SU-DHL-6 (cell line): ENCODE measurements around the gene RTN4R.

Experiments
- EZH2phosphoT487 ChIP-seq: fragments of 200-600 bp; sonication (generic), shearing (Covaris generic); conservative IDR thresholded peaks from 2 replicates; pipeline ENCODE4 v1.6.1; 2018; ENCODE audit warnings: mild to moderate bottlenecking, antibody characterized with exemption, low read length, moderate library complexity, mixed read lengths
- TF ChIP-seq, protein P1 (sequence below): fragments of 200-600 bp; sonication (generic); IDR thresholded peaks from one replicate; pipeline ENCODE4 v1.5.1; 2017; ENCODE audit warnings: antibody characterized with exemption, mild to moderate bottlenecking, low read length, moderate library complexity; ENCODE audit not compliant: insufficient read depth, poor library complexity, severe bottlenecking

- TF ChIP-seq, protein P1, sequence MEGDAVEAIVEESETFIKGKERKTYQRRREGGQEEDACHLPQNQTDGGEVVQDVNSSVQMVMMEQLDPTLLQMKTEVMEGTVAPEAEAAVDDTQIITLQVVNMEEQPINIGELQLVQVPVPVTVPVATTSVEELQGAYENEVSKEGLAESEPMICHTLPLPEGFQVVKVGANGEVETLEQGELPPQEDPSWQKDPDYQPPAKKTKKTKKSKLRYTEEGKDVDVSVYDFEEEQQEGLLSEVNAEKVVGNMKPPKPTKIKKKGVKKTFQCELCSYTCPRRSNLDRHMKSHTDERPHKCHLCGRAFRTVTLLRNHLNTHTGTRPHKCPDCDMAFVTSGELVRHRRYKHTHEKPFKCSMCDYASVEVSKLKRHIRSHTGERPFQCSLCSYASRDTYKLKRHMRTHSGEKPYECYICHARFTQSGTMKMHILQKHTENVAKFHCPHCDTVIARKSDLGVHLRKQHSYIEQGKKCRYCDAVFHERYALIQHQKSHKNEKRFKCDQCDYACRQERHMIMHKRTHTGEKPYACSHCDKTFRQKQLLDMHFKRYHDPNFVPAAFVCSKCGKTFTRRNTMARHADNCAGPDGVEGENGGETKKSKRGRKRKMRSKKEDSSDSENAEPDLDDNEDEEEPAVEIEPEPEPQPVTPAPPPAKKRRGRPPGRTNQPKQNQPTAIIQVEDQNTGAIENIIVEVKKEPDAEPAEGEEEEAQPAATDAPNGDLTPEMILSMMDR = no peak
- TF ChIP-seq EZH2phosphoT487 = no peak
Observed at GRCh38 chr22:20248461-20248978, 19.6 kb downstream of the RTN4R start.
